Fibroblast of lung (primary cell): ENCODE data around the gene PFKFB3. TPM values are rescaled to one million over a fixed set of nuclear protein-coding genes. Genes with fewer than 3 reads are reported as not detected.

Experiments
- DNase-seq, 2 donors: peaks; one replicate each; pipeline versions ENCODE4 v3.0.0 to v3.0.0-alpha.2; 2010; ENCODE audit warnings: low read depth in 2 of 2
- H2AFZ ChIP-seq: 2 replicates; pipeline ENCODE4 v1.5.1; 2012; ENCODE audit warnings: low read length, control low read depth, inconsistent platforms
- H3K27ac ChIP-seq: 2 replicates; pipeline ENCODE4 v1.5.1; 2011; ENCODE audit warnings: low read length, control low read depth; ENCODE audit not compliant: insufficient read depth
- H3K27me3 ChIP-seq: 2 replicates; pipeline ENCODE4 v1.5.1; 2011; ENCODE audit warnings: mild to moderate bottlenecking, low read length; ENCODE audit not compliant: control insufficient read depth, insufficient read depth
- H3K36me3 ChIP-seq: 2 replicates; pipeline ENCODE4 v1.5.1; 2011; ENCODE audit warnings: low read length; ENCODE audit not compliant: control insufficient read depth, insufficient read depth
- H3K4me1 ChIP-seq: 2 replicates; pipeline ENCODE4 v1.5.1; 2011; ENCODE audit warnings: low read length; ENCODE audit not compliant: control insufficient read depth, insufficient read depth; ENCODE audit errors: extremely low read depth
- H3K4me2 ChIP-seq: 2 replicates; pipeline ENCODE4 v1.5.1; 2011; ENCODE audit warnings: low read length, control low read depth; ENCODE audit not compliant: insufficient read depth; ENCODE audit errors: extremely low read depth
- H3K4me3 ChIP-seq, 4 experiments: fragments of 200-600 bp in 1 of 4; sonication (generic) in 1 of 4; replicated peaks in 1 of 4; 2 replicates each; pipeline ENCODE4 v1.5.1; 2011 to 2016; ENCODE audit warnings: low read length in 4 of 4, low read depth in 3 of 4, mild to moderate bottlenecking in 3 of 4, control low read depth in 2 of 4, inconsistent platforms in 1 of 4, mixed read lengths in 1 of 4; ENCODE audit not compliant: insufficient read depth in 1 of 4; ENCODE audit errors: control extremely low read depth in 1 of 4
- H3K79me2 ChIP-seq: 2 replicates; pipeline ENCODE4 v1.5.1; 2012; ENCODE audit warnings: mild to moderate bottlenecking, low read length, inconsistent platforms; ENCODE audit not compliant: control insufficient read depth, insufficient read depth
- H3K9ac ChIP-seq: 2 replicates; pipeline ENCODE4 v1.5.1; 2011; ENCODE audit warnings: mild to moderate bottlenecking, low read length, control low read depth; ENCODE audit not compliant: insufficient read depth
- H3K9me3 ChIP-seq: 2 replicates; pipeline ENCODE4 v1.5.1; 2012; ENCODE audit warnings: low read depth, low read length; ENCODE audit not compliant: control insufficient read depth, insufficient read depth
- H4K20me1 ChIP-seq: 2 replicates; pipeline ENCODE4 v1.5.1; 2011; ENCODE audit warnings: low read length; ENCODE audit not compliant: control insufficient read depth, insufficient read depth; ENCODE audit errors: extremely low read depth
- CTCF ChIP-seq, 2 donors: IDR thresholded peaks in 1 of 2; conservative IDR thresholded peaks in 1 of 2; 1 replicate in 1 of 2; 2 replicates in 1 of 2; pipeline ENCODE4 v1.5.1; 2011 to 2012; ENCODE audit warnings: low read length in 2 of 2, control low read depth in 1 of 2, inconsistent platforms in 1 of 2, low read depth in 1 of 2, mild to moderate bottlenecking in 1 of 2
- EZH2 ChIP-seq: IDR thresholded peaks from 2 replicates; pipeline ENCODE4 v1.5.1; 2012; ENCODE audit warnings: low read length, control low read depth, mild to moderate bottlenecking; ENCODE audit errors: missing control alignments
- polyA plus RNA-seq, 2 donors: library from polyadenylated mRNA; depleted of rRNA in 1 of 2; stranded (reverse) in 1 of 2; unstranded in 1 of 2; fragments of >200 nt; gene quantifications; 2 replicates each; pipeline ENCODE4 v1.2.1, GENCODE V29; 2011 to 2012; ENCODE audit warnings: missing spikeins in 1 of 2
- total RNA-seq: library from RNA; depleted of rRNA; stranded (reverse); fragments of >200 nt; gene quantifications from 2 replicates; pipeline ENCODE4 v1.2.1, GENCODE V29; 2014

Gene PFKFB3
- total and polyA plus RNA-seq, 2 donors (not counting 1 experiment from before 2014, with no cell fraction given): 14.2 to 25.8 TPM

- H3K27me3 ChIP-seq: no peaks in the 10 kb centered on the region
- H3K27ac ChIP-seq: no peak overlapping the region
- no peak overlapping the region for H3K9ac ChIP-seq
- no peak overlapping the region for H2AFZ ChIP-seq
- no peaks in the 10 kb centered on the region for H3K9me3 ChIP-seq
- H3K4me2 ChIP-seq: no peak overlapping the region
- H3K4me1 ChIP-seq: peaks cover 10% of the 10 kb centered on the region
- no peaks in the 10 kb centered on the region for H4K20me1 ChIP-seq
- no peak for DNase-seq
- H3K79me2 ChIP-seq: peaks cover 23% of the 10 kb centered on the region
- peaks cover 28% of the 10 kb centered on the region for H3K36me3 ChIP-seq
- TF ChIP-seq EZH2 (no peak), CTCF (conservative IDR thresholded peaks at IDR 0.05 in 1 of 2, IDR thresholded peaks at IDR 0.05 in 1 of 2; ENCODE audit: low read depth in 1 of 2, low read length in 2 of 2) (no peak)
- H3K4me3 ChIP-seq: no peak overlapping the region
Observed at GRCh38 chr10:6214612-6215011, 11.9 kb downstream of the PFKFB3 start.

- Histone ChIP-seq H3K36me3 (peaks cover 28% of the 10 kb centered on the region), H3K79me2 (peaks cover 23% of the 10 kb centered on the region), H3K9me3 (no peaks in the 10 kb centered on the region), H4K20me1 (no peaks in the 10 kb centered on the region), H3K4me3 (no peak overlapping the region), H3K27me3 (no peaks in the 10 kb centered on the region), H3K27ac (no peak overlapping the region), H2AFZ (no peak overlapping the region), H3K4me1 (peaks cover 10% of the 10 kb centered on the region), H3K9ac (no peak overlapping the region), H3K4me2 (no peak overlapping the region)
- TF ChIP-seq EZH2: no peak
- TF ChIP-seq CTCF (conservative IDR thresholded peaks at IDR 0.05 in 1 of 2, IDR thresholded peaks at IDR 0.05 in 1 of 2; ENCODE audit: low read depth in 1 of 2, low read length in 2 of 2): no peak
- DNase-seq: no peak
Observed at GRCh38 chr10:6215241-6215640, 12.5 kb downstream of the PFKFB3 start.

- H3K36me3 ChIP-seq: peaks cover 34% of the 10 kb centered on the region
- H3K4me2 ChIP-seq: no peak overlapping the region
- no peak overlapping the region for H3K4me3 ChIP-seq
- H3K27ac ChIP-seq: no peak overlapping the region
- H3K79me2 ChIP-seq: peaks cover 22% of the 10 kb centered on the region
- no peak overlapping the region for H3K9ac ChIP-seq
- H3K4me1 ChIP-seq: peaks cover 10% of the 10 kb centered on the region
- H2AFZ ChIP-seq: no peak overlapping the region
- TF ChIP-seq EZH2 (no peak), CTCF (conservative IDR thresholded peaks at IDR 0.05 in 1 of 2, IDR thresholded peaks at IDR 0.05 in 1 of 2; ENCODE audit: low read depth in 1 of 2, low read length in 2 of 2) (no peak)
- DNase-seq: no peak
- no peaks in the 10 kb centered on the region for H3K9me3 ChIP-seq
- H4K20me1 ChIP-seq: no peaks in the 10 kb centered on the region
- H3K27me3 ChIP-seq: no peaks in the 10 kb centered on the region
Observed at GRCh38 chr10:6215683-6216484, 13.2 kb downstream of the PFKFB3 start.
